ENCODE measurements around the gene PLAC1. TPM values are rescaled to one million over a fixed set of nuclear protein-coding genes. Genes with fewer than 3 reads are reported as not detected.

PLAC1 gene
- polyA plus RNA-seq, 1 donor from 2014 or later = not detected

DNA sequence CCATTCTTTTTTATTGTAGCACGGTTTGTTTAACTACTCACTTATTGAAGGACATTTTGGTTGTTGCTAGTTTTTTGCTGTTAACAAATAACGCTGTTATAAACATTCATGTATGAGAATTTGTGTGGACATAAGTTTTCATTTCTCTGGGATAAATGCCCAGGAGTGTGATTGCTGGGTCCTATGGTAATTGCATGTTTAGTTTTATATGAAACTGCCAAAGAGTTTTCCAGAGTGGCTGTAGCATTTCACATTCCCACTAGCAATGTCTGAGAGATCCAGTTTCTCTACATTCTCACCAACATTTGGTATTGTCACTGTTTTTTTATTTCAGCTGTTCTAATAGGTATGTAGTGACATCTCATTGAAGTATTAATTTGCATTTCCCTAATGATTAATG is 66.8 kb downstream of the PLAC1 start:
- no peaks in the 10 kb centered on the region for H3K27me3 ChIP-seq (ENCODE audit: insufficient read depth, low read depth, low read length)
- H3K9me2 ChIP-seq (ENCODE audit: insufficient read depth, low read length) = no peaks in the 10 kb centered on the region
- H4K20me1 ChIP-seq (ENCODE audit: insufficient read depth) = no peaks in the 10 kb centered on the region
- no peak overlapping the region for H3K9ac ChIP-seq (ENCODE audit: low read length)
- H3K9me3 ChIP-seq (ENCODE audit: low read length) = no peaks in the 10 kb centered on the region
- no peaks in the 10 kb centered on the region for H3K79me2 ChIP-seq (replicated peaks; ENCODE audit: insufficient read depth, low read length)
- no peaks in the 10 kb centered on the region for H3F3A ChIP-seq (ENCODE audit: insufficient read depth, low read length, poor library complexity, severe bottlenecking)
- no peak for TF ChIP-seq SMC3 (conservative IDR thresholded peaks at IDR 0.05; ENCODE audit: poor library complexity)
- TF ChIP-seq, protein P1, sequence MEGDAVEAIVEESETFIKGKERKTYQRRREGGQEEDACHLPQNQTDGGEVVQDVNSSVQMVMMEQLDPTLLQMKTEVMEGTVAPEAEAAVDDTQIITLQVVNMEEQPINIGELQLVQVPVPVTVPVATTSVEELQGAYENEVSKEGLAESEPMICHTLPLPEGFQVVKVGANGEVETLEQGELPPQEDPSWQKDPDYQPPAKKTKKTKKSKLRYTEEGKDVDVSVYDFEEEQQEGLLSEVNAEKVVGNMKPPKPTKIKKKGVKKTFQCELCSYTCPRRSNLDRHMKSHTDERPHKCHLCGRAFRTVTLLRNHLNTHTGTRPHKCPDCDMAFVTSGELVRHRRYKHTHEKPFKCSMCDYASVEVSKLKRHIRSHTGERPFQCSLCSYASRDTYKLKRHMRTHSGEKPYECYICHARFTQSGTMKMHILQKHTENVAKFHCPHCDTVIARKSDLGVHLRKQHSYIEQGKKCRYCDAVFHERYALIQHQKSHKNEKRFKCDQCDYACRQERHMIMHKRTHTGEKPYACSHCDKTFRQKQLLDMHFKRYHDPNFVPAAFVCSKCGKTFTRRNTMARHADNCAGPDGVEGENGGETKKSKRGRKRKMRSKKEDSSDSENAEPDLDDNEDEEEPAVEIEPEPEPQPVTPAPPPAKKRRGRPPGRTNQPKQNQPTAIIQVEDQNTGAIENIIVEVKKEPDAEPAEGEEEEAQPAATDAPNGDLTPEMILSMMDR (IDR thresholded peaks at IDR 0.05; ENCODE audit: poor library complexity, severe bottlenecking) = no peak
- no peak for TF ChIP-seq TAF1 (IDR thresholded peaks at IDR 0.05; ENCODE audit: low read depth)
- TF ChIP-seq EZH2 (IDR thresholded peaks at IDR 0.05; ENCODE audit: borderline replicate concordance, insufficient read depth, low read length, poor library complexity, severe bottlenecking) = no peak
- TF ChIP-seq MXI1 (conservative IDR thresholded peaks at IDR 0.05; ENCODE audit: poor library complexity, severe bottlenecking) = no peak
- TF ChIP-seq POLR2AphosphoS5 (IDR thresholded peaks at IDR 0.05) = no peak
- TF ChIP-seq REST (IDR thresholded peaks at IDR 0.05; ENCODE audit: borderline replicate concordance) = no peak
- no peak for TF ChIP-seq EP300 (conservative IDR thresholded peaks at IDR 0.05; ENCODE audit: poor library complexity, severe bottlenecking)
- TF ChIP-seq RAD21 (conservative IDR thresholded peaks at IDR 0.05) = no peak
- no peaks in the 10 kb centered on the region for H3K36me3 ChIP-seq (ENCODE audit: insufficient read depth, low read length)
- no peak overlapping the region for H3K27ac ChIP-seq (ENCODE audit: low read length)
- no peak overlapping the region for H3K4me3 ChIP-seq (ENCODE audit: low read length)
- no peak overlapping the region for H2AFZ ChIP-seq (ENCODE audit: low read depth, low read length)
- no peak overlapping the region for H3K4me2 ChIP-seq (ENCODE audit: low read length)

GRCh38 chrX:134588806-134589205 is 69.5 kb downstream of the PLAC1 start:
- H4K20me1 ChIP-seq (ENCODE audit: insufficient read depth) = no peaks in the 10 kb centered on the region
- H3K9me3 ChIP-seq (ENCODE audit: low read length) = no peaks in the 10 kb centered on the region
- H3K4me3 ChIP-seq (ENCODE audit: low read length) = no peak overlapping the region
- no peak overlapping the region for H3K9ac ChIP-seq (ENCODE audit: low read length)
- TF ChIP-seq EZH2 (IDR thresholded peaks at IDR 0.05; ENCODE audit: borderline replicate concordance, insufficient read depth, low read length, poor library complexity, severe bottlenecking) (no peak), SMC3 (conservative IDR thresholded peaks at IDR 0.05; ENCODE audit: poor library complexity) (no peak), EP300 (conservative IDR thresholded peaks at IDR 0.05; ENCODE audit: poor library complexity, severe bottlenecking) (no peak), RAD21 (conservative IDR thresholded peaks at IDR 0.05) (no peak), TAF1 (IDR thresholded peaks at IDR 0.05; ENCODE audit: low read depth) (no peak), POLR2AphosphoS5 (IDR thresholded peaks at IDR 0.05) (no peak), MXI1 (conservative IDR thresholded peaks at IDR 0.05; ENCODE audit: poor library complexity, severe bottlenecking) (no peak), REST (IDR thresholded peaks at IDR 0.05; ENCODE audit: borderline replicate concordance) (no peak)
- TF ChIP-seq, protein P1 (IDR thresholded peaks at IDR 0.05; ENCODE audit: poor library complexity, severe bottlenecking) = no peak
- no peak overlapping the region for H3K27ac ChIP-seq (ENCODE audit: low read length)
- H3K36me3 ChIP-seq (ENCODE audit: insufficient read depth, low read length) = no peaks in the 10 kb centered on the region
- no peaks in the 10 kb centered on the region for H3K79me2 ChIP-seq (replicated peaks; ENCODE audit: insufficient read depth, low read length)
- no peaks in the 10 kb centered on the region for H3K27me3 ChIP-seq (ENCODE audit: insufficient read depth, low read depth, low read length)
- no peak overlapping the region for H2AFZ ChIP-seq (ENCODE audit: low read depth, low read length)
- no peak overlapping the region for H3K4me2 ChIP-seq (ENCODE audit: low read length)
- no peaks in the 10 kb centered on the region for H3K9me2 ChIP-seq (ENCODE audit: insufficient read depth, low read length)
- no peaks in the 10 kb centered on the region for H3F3A ChIP-seq (ENCODE audit: insufficient read depth, low read length, poor library complexity, severe bottlenecking)
